ENCODE results near the gene HECTD4. TPM values are rescaled to one million over a fixed set of nuclear protein-coding genes. Genes with fewer than 3 reads are reported as not detected.
"Not testable (repeated sequence)": the region's sequence is repeated elsewhere in the genome, so short reads cannot be mapped to it uniquely, and the experiment has no call there.

The HECTD4 gene
- total and polyA plus RNA-seq, 12 donors, result 3.0 to 33.7 (median 23.9) TPM

- ATAC-seq (no peak), DNase-seq (no peak)
- Histone ChIP-seq H3K4me1 (peaks cover 0 to 51% (median 24%) of the 10 kb centered on the region in 9 donors), H3K27me3 (no peaks in the 10 kb centered on the region), H3K4me3 (no peak overlapping the region), H3K36me3 (no peaks in the 10 kb centered on the region), H3K9me3 (peaks cover 0 to 2% (median 0%) of the 10 kb centered on the region in 11 donors), H3K27ac (no peak overlapping the region)
- no peak for TF ChIP-seq CTCF (IDR thresholded peaks at IDR 0.05)
- intact Hi-C loops (cut with DNase I), result no loop called here
- 96 to 97% methylated on average over 1 of the region's 1 CpG for WGBS, 2 donors
Measured at GRCh38 chr12:112352921-112353320, 29.3 kb downstream of the HECTD4 start.

- intact Hi-C loops (cut with DNase I), result no loop called here
- Histone ChIP-seq H3K4me3 (no peak overlapping the region), H3K9me3 (peaks cover 0 to 2% (median 0%) of the 10 kb centered on the region in 11 donors), H3K4me1 (peaks cover 0 to 48% (median 24%) of the 10 kb centered on the region in 9 donors), H3K27ac (no peak overlapping the region), H3K36me3 (no peaks in the 10 kb centered on the region), H3K27me3 (no peaks in the 10 kb centered on the region)
- no peak for TF ChIP-seq CTCF (IDR thresholded peaks at IDR 0.05)
- 59 to 68% methylated on average over 3 of the region's 3 CpGs for WGBS, 2 donors
- ATAC-seq (peak in 1 of 8 donors; percentile 33), DNase-seq (no peak)
Measured at GRCh38 chr12:112350593-112351592, 31.3 kb downstream of the HECTD4 start.

DNA sequence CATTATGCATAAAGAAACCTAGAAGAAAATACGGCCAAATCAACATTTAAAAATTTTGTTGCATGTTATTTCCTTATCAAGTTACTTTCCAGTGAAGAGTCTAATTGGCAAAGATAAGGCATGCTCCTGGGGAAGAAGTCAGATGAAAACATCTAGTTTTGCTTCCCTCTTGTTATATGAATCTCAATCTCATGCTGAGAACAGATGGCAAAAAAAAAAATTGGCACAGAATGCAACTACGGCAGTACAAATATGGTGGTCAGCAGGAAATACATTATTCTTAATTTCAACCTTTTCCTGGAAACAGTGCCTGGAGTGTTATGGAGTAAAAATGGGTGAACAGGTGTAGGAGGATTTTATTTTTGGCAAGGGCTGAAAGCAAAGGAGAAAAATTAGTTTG, 32.8 kb downstream of the HECTD4 start:
- intact Hi-C loops (cut with DNase I), result no loop called here
- Histone ChIP-seq H3K27me3 (no peaks in the 10 kb centered on the region), H3K4me3 (no peak overlapping the region), H3K36me3 (no peaks in the 10 kb centered on the region), H3K27ac (peak overlapping the region in 1 of 10 donors; percentile 2), H3K9me3 (peaks cover 0 to 2% (median 0%) of the 10 kb centered on the region in 11 donors), H3K4me1 (peaks cover 0 to 48% (median 24%) of the 10 kb centered on the region in 9 donors)
- DNase-seq (no peak), ATAC-seq (peak in 1 of 8 donors; percentile 28)
- 42 to 59% methylated on average over 2 of the region's 2 CpGs for WGBS, 2 donors
- TF ChIP-seq CTCF (IDR thresholded peaks at IDR 0.05), result no peak

- H3K9me3 ChIP-seq; ATAC-seq; H3K36me3 ChIP-seq; H3K27me3 ChIP-seq; DNase-seq; H3K27ac ChIP-seq; intact Hi-C loops (cut with DNase I); H3K4me3 ChIP-seq: not testable (repeated sequence)
- H3K4me1 ChIP-seq, result peaks cover 0 to 46% (median 24%) of the 10 kb centered on the region in 9 donors
- 97 to 98% methylated on average over 6 of the region's 6 CpGs for WGBS, 2 donors
Measured at GRCh38 chr12:112348926-112349325, 33.3 kb downstream of the HECTD4 start.

Data from heart right ventricle (tissue), 16 donors.